ACHN (cell line): ENCODE measurements around the gene PTPN14.
A peak's percentile ranks its signal among the peaks of the same experiment; 100 is the strongest.
"Not testable (repeated sequence)": the region's sequence is repeated elsewhere in the genome, so short reads cannot be mapped to it uniquely, and the experiment has no call there.

Source experiments
- DNase-seq: peaks from one replicate; pipeline ENCODE4 v3.0.0-alpha.2; 2015
- in situ Hi-C: cut with HindIII; loops from 2 replicates; pipeline ENCODE4 v1.10.0; 2017; ENCODE audit warnings: low sequenced_read_pairs, low pct_ligation_motif_present, low pct_unique_long_range_greater_than_20kb

The PTPN14 gene

DNA sequence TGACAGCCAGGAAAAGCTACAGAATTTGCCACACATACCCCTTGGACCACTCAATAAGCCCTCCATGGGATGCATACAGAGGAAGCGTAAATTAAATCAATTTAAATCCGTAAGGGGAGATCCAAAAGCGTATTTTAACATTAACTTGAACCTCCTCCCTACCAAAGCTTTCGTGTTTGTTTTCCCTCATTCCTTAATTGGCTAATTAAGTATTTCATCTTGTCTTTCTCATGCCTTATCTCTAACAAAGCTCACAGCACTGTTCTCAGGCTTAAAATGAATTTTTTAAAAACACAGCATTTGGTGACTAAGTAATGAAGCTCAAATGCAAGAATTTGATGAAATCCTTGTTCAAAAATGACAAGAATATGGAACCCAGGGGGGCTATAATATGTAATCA is 3.1 kb downstream of the PTPN14 start:
- in situ Hi-C loops, result no loop called here
- no peak for DNase-seq

DNA sequence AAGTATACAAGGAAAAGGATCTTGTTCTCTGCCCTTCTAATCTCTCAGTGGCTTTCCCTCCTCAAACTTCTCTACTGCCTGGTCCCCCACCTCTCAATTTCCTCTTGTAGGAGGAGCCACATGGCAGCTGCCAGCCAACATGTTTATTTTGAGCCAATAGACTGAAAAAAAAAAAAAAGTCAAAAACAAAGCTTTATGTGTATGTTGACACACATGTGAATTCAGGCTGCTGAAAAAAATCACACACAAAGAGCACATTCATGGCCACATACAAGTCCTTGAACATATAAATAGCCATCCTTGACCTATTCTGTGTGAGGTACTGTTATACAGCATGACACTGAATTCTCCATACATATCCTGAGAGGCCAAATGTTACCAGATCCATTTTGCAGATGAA is 3.7 kb downstream of the PTPN14 start:
- in situ Hi-C loops, result no loop called here
- no peak for DNase-seq

DNA sequence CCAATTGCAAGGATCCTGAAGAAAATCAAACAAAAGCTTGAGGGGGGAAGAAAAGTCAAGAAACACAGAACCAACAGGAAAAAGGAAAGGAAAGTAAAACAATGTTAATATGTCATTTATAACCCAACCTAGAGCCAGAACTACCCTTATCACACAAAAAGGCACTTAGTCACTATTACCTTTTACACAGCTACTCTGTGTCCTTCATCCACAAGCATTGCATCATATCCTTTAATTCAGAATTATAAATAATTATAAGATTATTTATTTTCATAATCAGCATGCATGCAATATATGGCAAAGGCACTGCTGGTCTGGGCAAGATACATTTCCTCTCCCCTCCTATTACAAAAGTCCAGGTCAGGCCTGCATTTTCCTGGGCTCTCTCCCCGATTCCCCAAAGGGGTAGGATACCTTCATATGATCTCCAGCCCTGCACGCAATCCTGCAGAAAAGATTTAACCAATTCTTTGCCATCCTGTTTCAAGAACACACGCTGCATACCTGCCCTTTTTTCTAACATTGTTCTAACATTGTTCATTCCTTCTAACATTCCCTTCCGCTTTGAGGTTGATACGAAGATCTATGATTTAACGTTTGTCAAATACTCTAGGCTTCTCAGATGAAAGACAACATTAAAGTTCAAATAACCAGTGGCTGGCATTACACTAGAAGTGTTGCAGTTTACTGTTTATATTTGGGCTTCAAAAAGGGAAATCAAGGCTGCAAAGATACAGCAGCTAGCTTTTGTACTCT is 4.3 kb downstream of the PTPN14 start:
- in situ Hi-C loops, result no loop called here
- peak; percentile 32 for DNase-seq

DNA sequence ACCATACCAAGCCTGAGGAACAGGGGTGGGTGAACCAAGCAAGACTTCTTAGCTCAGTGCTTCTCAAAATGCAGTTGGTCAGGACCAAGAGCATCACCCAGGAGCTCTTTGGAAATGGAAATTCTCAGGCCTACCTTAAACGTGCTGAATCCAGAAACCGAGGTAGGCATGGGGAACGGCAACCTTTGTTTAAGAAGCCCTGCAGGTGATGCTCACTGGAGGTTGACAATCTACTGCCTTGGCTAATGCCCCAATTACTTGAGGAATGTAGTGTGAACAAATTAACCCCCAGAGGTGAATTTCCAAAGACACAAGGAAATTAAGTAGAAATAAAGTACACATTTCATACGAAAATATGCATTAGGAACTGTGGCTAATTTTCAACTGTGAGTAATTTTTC is 5.3 kb downstream of the PTPN14 start:
- DNase-seq, result no peak
- in situ Hi-C loops, result no loop called here

DNA sequence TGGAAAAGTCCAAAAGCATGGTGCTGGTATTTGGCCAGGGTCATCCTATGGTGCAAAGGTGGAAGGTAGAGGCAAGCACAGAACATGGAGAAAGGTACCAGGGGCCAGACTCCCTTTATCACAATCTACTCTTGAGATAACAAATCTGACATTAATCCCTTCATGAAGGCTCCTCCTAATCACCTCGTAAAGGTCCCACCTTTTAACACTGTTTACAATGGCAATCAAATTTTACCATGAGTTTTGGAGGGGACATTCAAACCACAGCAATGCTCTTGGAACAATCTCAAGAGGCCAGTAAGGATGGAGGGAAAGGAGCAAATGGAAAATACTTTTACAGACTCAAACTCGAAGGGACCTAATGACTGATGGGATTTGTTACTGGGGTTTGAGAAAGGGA is 6.1 kb downstream of the PTPN14 start:
- DNase-seq, result no peak
- in situ Hi-C loops, result no loop called here

DNA sequence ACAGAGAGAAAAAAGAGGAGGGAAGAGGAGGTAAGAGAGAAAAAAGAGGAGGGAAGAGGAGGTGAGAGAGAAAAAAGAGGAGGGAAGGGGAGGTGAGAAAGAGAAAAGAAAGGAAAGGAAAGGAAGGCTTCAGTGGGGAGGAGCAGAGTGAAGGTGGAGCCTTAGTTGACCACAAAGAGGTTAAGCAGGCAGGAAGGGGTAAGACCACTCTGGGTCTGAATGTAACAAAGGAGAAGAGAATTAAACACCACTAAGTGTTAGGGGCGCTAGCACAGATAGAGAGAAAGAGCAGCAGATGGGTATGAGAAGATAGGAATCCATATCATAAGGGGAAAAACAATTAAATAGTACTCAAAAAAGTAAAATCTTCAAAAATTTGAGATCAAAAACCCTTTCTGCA is 6.6 kb downstream of the PTPN14 start:
- in situ Hi-C loops, result no loop called here
- DNase-seq, result no peak

DNA sequence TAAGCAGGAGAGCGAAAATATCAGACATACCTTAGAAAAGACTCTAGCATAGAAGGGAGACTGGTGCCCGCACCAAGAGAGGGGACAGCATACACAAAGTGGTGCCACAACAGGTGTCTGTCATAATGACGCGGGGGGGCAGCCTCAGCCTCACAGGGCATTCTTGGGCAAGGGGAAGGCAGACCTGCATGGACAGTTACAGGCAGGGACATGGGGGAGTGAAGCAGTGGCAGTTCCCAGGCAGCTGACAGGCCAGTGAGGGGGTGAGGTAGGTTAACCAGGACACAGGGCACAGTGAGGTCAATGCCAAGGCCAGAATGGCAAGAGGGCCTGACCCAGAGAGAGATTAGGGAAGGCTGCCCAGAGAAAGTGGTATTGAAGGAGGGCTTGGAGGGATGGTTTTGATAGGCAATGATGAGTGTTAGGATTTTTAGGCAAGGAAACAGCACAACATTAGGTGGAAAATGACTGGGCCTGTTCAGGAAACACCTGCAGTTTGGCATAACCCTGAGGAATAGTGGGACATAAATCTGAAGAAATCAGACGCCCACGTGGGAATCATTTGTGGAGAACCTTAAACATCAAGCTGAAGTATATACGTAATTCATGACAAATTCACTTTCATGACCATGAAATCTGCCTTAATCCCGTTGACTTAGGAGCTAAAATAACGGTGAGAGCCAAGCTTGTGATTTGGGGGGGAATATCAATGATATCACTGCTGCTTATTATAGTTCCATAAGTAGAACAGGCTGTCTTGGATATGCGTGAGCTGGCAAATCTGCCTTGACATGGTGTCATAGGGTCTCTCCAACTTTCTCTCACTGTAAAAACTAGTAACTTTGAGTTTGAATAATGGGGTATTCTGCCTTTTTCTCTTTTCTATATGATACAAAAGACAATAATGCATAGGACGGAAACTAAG is 8.9 kb downstream of the PTPN14 start:
- in situ Hi-C loops, result no loop called here
- no peak for DNase-seq

DNA sequence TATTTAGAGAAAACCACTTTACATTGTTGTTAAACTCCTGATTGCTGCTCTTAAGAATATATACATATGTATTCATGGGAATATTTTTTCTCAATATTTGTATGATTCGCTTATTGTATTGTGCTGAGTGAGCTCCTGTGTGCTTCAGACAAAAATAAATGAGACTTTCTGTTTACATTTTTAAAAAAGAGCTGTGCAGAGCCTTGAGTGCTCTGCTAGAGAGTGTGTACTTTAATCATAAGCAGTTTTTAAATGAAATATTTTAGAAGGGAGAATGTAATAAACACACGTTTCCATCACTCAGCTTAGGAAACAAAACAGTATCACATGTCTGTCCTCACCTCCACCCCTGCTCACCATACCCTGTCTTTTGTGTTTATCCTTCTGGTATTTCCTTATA is 9.7 kb downstream of the PTPN14 start:
- in situ Hi-C loops, result no loop called here
- DNase-seq, result no peak

DNA sequence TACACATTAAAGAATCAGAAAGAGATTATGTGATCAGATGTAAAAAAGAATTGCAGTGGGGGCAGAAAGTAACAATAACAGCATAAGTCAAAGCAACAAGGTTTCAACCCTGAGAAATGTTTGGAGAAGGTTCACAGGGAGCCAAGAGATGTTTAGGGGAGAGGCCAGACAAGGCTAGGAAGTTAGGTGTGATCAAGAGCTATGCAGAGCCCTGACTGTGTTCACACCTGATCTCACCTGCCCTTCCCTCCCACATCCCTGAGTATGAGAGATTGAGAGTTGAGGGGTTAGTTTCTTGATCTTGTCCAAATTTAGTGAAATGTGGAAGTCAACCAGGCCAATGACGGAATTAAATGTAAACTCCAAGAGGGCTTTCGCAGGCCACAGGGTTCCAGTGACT is 10.2 kb downstream of the PTPN14 start:
- DNase-seq, result no peak
- in situ Hi-C loops, result no loop called here

DNA sequence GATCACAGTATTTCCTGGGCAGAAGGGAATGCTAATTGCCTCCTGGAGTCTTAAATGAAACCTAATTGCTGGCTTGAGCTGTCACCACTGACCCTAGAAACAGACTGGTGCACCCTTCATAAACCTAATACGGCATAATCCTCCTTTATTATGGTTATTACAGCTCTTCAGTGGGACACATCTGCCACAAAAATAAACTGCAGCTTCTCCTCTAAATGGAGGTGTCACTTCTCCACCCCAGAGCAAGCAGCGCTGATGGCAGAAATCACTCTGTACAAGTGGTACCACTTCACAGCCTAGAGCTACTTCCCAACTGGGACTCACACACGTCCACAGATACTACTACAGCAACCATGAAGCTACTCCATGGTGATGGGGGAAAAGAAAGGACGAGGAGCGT is 11.1 kb downstream of the PTPN14 start:
- in situ Hi-C loops, result no loop called here
- DNase-seq, result no peak

DNA sequence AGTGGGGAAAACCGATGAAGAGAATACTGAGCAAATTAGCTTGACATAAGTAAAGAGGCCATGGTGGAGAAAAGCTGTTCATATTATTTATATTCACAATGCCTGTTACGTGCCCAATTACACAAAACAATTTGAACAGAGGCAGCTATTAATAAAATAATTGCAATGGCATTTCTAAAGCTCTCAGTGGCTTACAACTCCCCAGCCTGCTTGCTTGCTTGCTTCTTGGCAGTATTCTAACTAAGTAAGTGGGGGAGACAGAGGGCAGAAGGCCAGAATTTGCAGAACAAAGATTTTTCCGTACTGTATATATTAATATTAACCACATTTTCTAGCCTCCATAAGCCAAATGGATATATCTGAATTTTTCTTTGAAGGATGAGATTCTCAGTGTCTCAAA is 12.9 kb downstream of the PTPN14 start:
- in situ Hi-C loops, result no loop called here
- DNase-seq, result no peak

DNA sequence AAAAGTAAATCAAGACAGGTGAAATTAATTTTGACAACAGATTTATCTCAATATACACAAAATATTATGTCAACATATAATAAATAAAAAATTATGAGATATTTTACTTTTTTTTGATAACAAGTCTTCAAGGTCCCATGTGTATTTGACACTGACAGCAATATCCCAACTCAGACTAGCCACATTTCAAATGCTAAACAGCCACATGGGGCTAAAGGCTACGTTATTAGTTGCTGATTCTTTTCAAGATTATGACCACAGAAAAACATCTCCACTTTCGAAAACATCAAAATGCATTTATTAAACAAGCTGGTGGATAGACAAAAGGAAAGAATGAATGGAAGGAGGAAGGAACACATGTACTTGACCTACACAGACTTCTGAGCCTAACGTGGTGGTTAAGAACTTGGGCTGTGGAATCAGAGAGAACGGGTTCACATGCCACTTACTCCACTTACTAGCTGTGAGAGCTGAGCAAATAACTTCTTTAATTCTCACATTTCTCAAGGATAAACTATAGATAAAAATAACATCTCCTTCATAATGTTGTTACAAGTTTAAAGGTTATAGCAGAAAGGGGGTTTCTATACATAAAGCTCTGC is 13.4 kb downstream of the PTPN14 start:
- in situ Hi-C loops, result no loop called here
- no peak for DNase-seq

DNA sequence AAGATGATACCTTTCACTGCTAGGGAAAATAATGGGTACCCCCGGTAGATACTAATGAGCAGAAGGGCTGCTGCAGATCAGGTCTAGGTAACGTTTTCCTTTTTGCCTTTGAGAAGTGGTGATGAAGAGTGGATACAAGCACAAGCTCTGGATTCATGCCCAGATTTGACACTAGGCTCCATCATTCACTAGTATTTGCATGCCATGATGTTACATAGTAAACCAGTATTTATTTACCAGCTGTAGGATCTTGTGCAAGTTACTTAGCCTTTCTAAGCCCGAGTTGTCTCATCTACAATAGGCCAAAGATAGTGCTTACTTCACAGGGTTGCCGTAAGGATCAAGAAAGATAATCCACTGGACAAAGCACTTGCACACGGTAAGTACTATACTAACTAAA is 14.2 kb downstream of the PTPN14 start:
- DNase-seq, result no peak
- in situ Hi-C loops, result no loop called here

DNA sequence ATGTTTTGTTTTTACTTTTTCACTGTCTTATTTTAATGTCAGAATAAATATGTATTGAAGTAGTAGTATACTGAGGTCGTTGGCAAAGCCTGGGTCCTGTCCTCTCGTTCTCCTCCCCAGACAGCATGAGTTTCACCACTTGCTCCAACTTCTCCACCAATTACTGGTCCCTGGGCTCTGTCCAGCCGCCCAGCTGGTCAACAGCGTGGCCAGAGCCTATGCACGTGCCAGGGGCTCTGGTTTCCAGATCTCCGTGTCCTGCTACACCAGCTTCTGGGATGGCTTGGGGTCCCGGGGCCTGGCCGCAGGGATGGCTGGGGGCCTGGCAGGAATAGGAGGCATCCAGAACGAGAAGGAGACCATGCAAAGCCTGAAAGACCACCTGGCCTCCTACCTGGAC is 19.3 kb downstream of the PTPN14 start:
- DNase-seq, result no peak
- in situ Hi-C loops, result no loop called here

DNA sequence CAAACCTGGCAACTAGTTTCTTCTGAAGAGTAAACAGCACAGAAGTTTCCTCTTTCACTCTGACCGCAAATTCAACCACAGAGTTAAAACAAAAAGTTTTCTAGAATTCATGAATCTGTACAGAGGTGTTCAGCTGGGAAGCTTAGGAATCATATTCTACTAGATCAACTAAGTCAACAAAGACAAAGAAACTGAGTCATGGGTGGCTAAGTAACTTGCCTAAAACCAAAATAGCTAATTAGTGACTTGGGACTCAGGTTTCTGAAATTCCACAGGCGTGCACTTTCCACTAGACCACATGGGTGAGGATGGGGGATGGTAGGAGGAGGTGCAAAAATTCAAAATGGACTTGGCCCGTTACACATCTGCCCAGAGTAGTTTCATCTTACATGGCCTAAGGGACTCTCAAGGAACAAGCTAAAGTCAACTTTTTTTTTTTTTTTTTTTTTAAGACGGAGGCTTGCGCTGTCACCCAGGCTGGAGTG is 25.8 kb downstream of the PTPN14 start:
- peak; percentile 33 for DNase-seq
- in situ Hi-C loops, result no loop called here

DNA sequence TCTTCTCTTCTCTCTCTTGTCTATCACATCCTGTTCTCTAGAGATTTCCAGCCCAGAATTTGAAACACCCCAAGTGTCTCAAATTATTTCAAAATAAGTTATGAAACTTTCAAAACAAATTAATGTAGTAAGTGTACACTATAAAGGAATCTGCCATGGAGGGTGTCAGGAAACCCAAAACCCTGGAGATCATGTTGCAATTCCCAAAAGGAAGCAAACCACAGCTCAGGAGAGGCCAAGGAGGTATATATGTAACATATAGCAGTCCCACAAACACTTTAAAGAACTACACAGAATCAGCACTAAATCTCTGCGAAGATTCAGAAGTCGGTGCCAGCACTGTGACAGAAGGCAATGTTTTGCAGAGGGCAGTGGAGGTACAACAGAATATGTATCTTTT is 26.6 kb downstream of the PTPN14 start:
- in situ Hi-C loops, result no loop called here
- DNase-seq, result no peak

DNA sequence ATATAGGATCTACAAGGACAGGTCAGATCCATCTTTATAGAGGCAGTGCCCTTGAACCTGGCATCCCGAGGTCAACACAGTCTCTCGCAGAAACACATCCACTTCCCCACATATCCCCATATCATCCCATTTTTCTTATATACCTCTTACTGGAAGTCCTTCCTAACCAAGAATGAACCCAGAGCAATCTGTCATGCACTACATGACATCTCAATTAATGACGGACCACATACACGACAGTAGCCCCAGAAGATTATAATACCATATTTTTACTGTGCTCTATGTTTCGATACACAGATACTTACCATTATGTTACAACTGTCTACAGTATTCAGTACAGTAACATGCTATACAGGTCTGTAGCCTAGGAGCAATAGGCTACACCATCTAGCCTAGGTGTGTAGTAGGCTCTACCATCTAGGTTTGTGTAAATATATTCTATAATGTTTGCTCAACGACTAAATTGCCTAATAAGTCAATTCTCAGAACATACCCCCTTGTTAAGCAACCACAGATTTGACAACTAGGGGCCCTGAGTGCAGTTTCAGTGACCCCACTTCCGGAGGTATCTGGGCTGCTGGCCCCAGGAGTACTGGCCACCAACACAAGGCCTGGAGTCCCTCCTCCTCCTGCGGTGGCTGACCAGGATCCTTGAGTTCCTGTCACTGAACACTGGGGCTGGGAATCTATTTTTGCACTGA is 28.1 kb downstream of the PTPN14 start:
- in situ Hi-C loops, result no loop called here
- DNase-seq, result no peak

DNA sequence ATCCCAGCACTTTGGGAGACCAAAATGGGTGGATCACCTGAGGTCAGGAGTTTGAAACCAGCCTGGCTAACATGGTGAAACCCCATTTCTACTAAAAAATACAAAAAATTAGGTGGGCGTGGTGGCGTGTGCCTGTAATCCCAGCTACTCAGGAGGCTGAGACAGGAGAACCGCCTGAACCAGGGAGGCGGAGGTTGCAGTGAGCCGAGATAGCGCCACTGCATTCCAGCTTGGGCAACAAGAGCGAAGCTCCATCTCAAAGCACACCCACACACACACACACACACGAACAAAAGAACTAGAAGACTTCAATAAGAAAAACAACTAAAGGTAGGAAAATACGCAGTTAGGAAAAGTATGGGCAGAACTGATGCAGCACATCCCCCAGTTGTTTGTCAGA is 29.9 kb downstream of the PTPN14 start:
- in situ Hi-C loops, DNase-seq: not testable (repeated sequence)
